ENCODE data around the gene BAIAP2.
"Not testable (repeated sequence)": the region's sequence is repeated elsewhere in the genome, so short reads cannot be mapped to it uniquely, and the experiment has no call there.

The BAIAP2 gene

DNA sequence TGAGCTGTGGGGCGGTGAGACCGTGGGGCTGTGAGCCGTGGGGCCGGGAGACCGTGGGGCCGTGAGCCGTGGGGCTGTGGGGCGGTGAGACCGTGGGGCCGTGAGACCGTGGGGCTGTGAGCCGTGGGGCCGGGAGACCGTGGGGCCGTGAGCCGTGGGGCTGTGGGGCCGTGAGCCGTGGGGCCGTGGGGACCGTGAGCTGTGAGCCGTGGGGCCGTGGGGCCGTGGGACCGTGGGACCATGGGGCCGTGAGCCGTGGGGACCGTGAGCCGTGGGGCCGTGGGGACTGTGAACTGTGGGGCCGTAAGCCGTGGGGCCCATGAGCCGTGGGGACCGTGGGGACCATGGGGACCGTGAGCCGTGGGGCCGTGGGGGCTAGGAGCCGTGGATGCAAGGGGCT, 105.7 kb downstream of the BAIAP2 start:
- no peak for DNase-seq (ENCODE audit: low spot score)

DNA sequence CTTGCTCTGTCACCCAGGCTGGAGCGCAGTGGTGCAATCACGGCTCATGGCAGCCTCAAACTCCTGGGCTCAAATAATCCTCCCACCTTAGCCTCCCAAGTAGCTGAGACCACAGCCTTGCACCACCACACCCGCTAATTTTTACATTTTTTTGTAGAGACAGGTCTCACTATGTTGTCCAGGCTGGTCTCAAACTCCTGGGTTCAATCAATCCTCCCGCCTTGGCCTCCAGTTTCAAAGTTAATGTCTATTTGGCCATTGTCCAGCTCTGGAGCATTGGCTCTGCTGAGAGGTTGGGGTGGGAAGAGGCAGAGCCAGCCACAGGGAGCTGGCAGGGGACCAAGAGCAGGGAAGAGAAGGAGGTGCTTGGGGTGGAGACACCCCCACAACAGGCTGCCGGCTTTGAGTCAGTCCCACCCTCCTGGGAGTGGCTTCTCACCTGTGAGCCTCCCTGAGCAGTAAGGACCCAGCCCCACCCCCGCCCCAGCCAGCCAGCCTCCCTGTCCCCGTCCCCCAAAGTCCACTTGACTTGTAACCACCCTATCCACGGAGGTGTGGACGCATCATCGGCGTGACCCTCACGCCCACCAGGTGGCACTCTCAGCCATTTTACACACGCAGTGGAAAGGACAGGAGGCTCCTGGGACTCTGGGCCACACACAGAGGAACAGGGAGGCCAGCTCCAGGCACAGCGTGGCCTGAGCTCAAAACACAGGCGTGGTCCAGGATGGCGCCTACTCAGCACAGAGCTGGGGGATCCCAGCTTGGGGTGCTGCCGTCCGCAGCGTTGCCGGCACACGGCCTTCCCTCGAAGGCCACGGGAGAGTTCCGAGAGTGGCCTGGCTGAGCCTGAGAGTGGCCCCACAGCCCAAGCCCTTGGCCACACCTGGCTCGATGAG, 107.6 kb downstream of the BAIAP2 start:
- DNase-seq (ENCODE audit: low spot score), result peak; percentile 77

DNA sequence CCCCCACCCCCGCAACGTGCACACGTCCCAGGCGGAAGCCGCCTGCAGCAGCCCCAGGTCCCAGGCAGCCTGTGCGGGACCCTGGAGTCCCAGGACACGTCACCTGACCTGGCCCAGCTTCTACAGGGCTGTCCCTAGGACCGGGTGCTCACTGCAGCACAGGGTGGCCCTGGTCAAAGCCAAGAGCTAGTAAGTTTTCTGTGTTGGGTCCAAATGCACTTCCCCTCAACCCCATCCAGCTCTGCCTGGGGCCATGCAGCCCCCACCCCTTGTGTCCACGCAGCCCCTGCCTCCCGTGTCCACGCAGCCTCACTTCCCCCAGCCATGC, 108.2 kb downstream of the BAIAP2 start:
- no peak for DNase-seq (ENCODE audit: low spot score)

DNA sequence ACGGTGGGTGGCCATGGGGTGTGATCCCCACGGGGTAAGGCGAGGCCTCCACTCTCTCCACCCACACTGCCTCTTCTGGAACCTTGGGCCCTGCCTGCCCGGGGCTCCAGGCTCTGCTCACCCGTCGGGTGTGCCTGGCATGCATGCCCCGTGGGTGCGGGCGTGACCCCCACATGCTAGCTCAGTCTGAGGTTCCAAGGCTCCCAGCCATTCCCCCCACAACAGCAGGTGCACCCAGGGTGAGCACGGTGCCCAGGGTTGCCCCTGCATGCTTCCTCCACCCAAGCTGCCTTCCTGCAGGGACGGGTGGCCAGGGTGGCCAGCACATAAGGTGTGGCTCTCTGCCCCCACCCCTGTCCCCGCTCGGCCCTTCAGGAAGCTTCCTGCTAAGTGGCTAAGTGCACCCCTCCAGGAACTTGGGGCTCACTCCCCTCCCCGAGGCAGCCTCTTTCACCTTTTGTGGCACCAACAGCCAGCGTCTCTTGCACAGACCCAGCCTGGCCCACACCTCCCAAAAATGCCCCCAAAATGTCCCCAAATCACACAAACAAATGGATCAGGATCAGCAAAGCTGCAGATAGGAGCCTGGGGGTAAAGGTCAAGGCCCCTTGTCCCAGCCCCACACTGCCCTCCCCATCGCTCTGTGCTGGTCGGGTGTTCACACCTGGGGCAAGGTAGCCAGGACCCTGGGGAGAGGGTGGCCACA, 108.9 kb downstream of the BAIAP2 start:
- no peak for DNase-seq (ENCODE audit: low spot score)

DNA sequence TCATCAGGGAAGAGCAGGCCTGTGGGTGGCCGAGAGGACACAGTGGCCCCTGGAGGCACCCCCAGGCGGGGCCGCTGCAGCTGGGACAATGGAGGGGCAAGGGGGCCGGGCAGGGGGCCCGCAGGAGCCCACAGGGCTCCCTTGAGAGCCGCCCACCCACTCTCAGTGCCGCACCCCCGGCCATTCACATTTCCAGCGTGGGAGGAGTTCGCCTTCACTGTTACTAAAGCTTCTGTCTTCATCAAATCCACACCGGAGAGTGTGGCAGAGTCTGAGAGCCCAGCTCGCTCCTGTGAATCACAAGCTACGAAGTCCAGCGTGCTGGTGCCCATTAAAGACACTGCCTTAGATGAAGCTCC, 109.5 kb downstream of the BAIAP2 start:
- DNase-seq (ENCODE audit: low spot score), result no peak

DNA sequence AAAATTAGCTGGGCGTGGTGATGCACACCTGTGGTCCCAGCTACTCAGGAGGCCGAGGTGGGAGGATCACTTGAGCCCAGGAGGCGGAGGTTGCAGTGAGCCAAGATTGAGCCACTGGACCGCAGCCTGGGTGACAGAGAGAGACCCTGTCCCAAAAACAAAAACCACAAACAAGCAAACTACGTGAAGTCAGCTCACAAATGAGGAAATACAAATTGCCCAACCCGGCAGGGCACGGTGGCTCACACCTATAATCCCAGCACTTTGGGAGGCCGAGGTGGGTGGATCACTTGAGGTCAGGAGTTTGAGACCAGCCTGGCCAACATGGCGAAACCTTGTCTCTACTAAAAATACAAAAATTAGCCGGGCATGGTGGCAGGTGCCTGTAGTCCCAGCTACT, 111.3 kb downstream of the BAIAP2 start:
- DNase-seq (ENCODE audit: low spot score), result not testable (repeated sequence)

DNA sequence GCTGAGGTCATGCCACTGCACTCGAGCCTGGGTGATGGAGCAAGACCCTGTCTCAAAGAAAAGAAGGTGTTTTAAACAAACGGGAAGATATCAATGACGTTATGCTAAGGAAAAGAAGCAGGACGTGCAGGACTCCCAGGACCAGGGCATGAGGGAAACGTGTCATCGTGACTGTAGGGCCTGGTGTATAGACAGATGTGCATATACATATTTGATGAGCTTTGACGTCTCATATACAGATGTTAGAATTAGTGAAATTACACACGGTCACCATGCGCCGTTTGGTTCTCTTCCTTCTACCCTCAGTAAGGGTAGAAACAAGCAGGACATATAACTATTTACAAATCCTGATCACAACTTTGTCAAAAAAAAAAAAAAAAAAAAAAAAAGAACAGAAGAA, 112.8 kb downstream of the BAIAP2 start:
- no peak for DNase-seq (ENCODE audit: low spot score)

DNA sequence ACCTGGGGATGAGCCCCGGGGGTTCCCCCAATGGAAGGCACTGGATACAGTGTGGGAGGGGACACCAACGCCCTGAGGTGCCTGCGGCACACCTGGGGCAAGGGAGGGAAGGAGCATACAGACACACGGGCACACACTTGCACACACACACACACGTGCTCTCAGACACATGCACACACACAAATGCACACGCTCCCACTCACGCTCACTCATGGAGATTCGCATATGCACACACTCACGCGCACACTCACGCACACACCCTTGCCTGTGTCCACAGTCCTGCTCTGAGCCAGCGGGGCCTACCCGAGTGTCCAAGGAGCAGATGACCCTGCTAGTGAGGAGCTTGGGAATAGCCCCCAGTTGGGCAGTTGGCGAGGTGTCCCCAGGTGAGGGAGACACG, 113.6 kb downstream of the BAIAP2 start:
- DNase-seq (ENCODE audit: low spot score), result no peak

DNA sequence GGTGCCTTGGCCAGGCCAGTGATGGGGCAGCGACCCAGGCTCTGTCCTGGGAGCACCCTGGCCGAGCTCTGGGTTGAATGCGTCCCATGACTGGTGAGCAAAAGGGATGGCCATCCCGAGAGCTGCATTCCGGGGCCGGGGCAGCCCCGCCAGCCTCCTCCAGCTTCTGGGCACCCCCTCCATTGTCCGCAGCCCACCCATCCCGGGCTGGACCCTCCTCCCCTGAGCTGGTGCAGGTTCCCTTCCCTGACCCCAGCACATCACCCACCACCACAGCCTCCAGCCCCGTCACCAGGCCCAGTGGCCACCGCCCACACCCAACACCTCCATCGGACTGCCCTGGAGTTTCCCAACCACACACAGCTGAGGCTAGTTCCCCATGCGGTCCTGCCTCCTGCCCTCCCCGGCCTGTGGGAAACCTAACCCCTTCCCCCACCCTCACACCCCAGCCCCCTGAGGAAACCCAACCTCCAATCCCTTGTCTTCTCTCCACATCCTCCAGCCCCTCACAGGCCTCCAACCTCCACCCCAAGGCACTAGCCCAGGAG, 114.1 kb downstream of the BAIAP2 start:
- no peak for DNase-seq (ENCODE audit: low spot score)

DNA sequence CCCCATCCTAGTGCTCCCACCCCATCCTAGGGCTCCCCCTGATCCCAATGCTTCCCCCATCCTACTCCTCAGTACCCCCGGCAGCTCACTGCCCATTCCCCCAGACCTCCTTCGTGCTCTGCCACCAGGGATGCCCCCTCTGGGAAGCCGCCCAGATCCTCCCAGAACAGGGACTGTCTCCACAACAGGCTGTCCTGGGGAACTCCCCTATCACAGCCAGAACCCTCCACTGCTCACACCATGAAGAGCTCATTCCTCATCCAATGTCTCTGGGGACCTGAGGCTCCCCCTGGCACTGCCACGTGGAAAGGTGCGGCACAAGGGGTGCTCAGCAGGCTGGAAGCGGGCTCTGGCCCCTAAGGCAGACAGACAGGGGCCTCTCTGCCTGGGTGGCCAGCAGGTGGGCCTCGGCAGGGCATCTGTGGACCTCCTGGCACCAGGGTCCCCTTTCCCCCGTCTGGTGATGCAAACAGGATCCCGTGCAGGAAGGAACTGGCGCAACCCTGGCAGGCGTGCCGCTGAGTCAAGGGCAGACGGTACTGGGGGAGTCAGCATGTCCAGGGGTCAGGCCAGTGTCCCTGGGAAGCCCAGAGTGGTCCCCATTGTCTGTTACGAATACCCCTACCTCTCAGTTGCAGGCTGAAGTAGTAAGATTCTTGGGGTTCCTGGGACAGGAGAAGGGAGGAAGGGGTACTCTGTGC, 115.6 kb downstream of the BAIAP2 start:
- DNase-seq (ENCODE audit: low spot score), result no peak

DNA sequence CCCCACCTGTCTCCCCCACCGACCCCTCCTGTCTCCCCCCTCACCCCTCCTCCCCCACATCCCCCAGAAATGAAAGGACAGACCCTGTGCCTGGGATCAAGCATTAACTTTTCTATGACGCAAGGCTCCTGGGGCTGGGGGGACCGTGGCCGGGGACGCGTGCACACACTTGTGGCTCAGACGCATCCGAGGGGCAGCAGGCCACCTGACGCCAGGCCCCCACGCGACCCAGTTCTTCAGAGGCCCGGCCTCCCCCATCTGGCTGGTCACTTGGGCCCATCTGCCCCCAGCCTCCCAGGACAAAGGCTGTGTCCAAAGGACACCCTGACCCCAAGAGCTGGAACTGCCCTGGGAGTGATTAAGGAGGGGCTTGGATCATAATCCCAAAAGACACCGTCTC, 116.3 kb downstream of the BAIAP2 start:
- DNase-seq (ENCODE audit: low spot score), result no peak

DNA sequence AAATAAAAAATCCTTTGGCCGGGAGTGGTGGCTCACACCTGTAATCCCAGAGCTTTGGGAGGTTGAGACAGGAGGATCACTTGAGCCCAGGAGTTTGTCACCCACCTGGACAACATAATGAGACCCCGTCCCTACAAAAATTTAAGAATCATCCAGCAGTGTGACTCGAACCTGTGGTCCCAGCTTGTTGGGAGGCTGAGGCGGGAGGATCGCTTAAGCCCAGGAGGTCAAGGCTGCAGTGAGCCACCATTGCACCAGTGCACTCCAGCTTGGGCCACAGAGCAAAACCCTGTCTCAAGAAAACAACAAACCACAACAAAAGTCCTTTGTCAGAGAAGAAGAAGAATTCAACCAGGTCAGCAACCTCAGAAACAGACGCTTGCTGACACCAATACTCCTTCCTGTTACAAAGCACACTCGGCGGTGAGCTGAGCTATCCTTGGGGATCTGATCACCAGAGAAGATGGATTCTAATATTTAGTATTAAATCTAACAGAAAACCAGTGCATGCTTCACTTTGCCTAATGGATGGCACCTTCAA, 117.4 kb downstream of the BAIAP2 start:
- DNase-seq (ENCODE audit: low spot score), result no peak

DNA sequence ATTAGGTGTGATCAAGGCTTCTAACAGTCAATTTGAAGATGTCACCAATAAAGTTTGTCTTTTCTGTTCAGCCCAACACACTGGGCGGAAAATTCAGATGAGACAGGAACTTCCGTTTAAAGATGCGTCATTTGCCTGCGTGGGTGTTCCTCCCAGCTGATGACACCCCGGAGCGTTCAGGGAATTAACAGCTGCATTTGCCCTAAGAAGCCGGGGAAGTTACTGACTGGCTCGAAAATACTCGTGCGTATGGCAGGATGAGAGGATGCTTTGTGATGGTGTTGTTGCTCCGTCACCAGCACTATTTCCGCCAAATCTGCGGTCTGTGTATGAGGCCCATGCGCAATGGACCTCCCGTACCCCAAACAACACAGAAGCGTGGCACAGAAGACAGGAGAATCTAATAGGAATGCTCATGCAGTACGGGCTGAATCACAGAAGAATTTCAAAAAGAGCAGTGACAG, 118.4 kb downstream of the BAIAP2 start:
- DNase-seq (ENCODE audit: low spot score), result no peak

DNA sequence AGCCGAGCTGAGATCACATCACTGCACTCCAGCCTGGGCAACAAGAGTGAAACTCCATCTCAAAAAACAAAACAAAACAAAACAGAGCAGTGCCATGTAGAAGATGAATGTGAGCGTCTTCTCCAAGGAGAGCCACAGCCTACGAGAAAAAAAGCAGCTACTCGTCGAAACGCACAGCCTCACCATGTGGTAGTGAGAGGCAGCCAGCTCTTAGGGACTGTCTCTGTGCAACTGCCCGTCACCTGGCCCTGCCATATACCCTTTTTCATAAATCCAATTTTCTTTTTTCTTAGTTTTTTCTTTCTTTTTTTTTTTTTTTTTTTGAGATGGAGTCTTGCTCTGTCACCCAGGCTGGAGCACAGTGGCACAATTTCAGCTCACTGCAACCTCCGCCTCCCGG, 119.1 kb downstream of the BAIAP2 start:
- not testable (repeated sequence) for DNase-seq (ENCODE audit: low spot score)

DNA sequence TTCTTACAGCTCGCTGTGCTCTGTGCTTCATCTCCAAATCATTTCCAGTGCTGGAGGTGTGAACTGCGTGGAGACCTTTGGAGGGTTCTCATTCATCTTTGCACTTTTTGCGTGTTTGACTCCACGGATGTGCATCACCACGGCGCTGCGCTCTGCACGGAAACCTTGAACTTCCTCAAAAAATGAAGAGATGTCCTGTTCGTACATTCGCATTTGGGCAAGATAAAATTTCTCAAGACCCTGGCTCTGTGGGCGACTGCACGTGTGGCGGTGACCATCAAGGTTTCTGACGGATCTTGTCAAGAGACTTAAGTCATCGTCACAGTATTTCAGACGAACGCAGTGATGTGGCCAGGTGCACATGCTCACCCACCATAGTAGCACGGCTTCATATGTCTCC, 120.0 kb downstream of the BAIAP2 start:
- no peak for DNase-seq (ENCODE audit: low spot score)

DNA sequence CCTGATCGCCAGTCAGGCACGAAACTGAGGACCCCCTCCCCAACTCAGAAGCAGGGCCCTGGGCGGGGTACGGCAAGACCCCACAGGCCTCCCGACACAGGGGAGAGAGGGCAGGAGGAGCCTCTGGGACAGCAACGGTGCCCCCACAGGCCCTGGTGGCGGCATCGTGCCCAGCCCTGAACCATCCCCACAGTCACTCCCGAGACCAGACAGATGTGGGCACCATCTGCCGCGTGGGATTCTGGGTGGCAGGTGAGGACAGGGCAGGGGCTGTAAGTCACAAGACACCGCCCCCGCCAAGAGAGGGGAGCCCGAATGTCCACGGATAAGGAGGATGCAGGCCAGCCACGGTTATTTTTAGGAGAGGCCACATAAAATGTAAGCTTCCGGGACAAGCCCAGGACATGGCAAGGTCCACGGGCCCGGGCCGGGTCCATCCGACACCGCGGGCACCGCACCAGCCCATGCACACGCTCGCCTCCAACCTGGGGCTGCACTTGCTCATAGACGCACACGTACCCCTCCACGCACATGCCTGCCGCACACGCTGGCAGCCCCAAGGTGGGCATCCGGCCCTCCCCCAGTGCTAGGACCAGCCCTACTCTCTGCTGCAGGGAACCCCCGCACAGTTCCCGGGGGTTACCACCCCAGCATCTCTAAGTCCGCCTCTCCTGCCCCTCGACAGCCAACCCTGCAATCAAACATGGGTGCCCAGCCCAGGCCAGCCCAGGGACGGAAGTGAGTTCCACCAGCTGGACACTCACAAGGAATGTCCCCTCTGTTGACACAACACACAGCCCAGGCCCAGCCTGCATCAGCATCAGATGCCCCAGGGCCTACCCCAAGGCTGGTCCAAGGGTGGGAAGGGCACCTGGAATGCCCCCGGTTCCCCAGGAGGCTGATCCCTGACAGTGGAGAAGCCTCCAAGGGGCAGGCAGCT, 122.2 kb downstream of the BAIAP2 start:
- DNase-seq (ENCODE audit: low spot score), result no peak

DNA sequence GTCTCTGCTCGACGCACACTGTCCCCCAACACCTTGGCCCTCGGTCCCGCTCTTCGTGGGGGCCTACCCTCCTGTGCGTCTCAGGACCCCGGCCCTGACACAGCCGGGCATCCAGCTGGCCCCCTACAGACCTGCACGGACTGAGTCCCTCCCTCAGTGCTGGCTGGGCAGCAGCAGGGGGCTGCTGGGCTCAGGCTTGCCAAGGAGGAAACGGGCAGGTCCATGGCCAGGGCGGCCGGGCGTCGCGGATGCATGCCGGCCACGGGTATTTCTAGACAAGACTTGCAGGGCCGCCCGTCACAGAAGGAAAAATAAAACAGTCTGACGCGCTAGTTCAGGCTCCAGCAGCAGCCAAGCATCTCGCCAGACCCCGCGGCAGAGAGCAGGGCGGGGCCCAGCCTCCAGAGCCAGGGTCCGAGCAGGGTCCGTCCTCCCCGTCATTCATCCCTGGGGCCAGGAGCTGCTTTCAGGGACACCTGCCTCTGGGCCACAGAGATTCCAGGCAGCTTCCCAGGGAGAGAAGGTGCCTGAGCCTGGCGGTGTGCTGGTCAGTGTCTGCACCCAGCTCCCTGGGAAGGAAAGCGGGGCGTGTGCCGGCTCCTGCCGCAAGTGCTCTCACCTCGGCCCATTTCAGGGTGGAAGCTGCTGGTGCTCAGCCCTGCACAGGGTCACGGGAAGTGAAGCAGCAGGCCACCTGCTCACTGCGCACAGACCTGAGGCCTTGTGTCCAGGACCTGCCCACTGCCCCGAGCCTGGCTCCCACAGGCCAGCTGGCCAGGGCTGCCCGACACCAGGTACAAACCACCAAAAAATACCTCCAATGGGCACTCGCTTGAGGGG, 123.1 kb downstream of the BAIAP2 start:
- DNase-seq (ENCODE audit: low spot score), result no peak

DNA sequence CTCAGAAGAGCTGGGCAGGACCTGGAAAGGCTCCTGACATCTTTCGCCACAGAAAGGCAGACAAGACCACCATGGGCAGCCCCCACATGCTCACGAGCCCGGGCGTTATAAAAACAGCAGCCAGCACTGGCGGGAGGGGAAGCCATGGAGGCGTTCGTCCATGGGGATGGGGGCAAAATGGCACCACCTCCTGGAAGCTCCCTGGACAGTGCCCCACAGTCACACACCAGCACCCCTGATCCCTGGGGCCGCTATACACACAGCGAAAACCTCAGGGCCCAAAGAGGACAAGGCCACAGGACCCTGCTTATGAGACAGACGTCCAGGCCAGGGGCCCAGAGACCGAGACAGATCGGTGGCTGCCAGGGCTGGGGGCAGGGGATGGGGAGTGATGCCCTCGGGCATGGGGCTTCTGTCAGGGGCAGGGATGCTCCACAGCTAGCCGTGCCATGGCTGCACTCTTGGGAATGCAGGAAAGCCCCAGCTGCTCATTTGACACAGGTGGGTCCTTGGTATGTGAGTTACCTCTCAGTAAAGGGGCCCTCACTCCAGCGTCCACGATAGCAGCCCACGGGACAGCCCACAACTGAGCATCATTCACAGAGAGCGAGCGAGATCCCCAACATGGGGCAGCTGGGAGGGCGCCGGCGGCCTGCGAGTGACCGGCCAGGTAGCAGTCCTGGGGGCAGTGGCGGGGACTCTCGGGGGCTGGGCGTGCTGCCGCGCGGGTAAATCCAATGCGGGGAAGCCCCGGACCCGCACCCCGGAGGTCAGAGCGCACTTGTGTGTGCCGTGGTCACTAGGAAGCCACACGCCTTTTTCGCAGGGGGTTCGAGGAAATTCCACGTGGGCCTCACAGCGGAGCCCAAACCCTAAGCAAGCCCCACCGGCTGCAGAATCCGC, 124.0 kb downstream of the BAIAP2 start:
- no peak for DNase-seq (ENCODE audit: low spot score)

DNA sequence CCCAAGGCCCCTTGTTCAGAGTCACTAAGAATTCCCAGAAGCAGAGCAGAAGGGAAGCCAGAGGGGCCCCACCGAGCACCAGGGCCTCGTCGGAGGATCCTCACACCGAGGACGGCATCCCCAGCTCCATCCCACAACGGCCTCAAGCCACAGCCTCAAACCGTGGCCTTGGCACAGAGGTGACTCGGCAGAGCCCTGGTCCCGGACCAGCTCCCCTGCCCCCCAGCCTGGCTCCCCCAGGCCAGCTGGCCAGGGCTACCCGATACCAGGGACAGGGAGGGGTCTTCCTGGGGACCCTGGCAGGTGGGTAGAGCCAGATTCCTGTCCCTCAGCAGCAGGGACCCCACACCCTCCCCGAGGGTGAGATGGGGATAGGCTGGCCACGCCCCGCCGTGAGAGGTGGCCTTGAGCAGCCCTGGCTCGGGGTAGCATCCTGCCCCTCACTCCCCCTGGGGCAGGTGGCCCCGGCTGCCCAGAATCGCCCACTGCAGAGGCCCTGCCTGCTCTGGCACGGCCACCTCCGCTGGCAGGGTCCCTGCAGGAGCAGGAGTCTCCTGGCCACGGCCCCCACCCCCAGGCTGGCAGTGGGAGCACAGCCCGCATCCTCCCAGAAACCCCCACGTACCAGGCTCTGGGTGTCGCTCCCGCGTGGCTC, 124.8 kb downstream of the BAIAP2 start:
- no peak for DNase-seq (ENCODE audit: low spot score)

Measured in NAMALWA (cell line).